Colon (tissue), 2 donors: ENCODE measurements around the gene EDARADD.
"Not testable (repeated sequence)": the region's sequence is repeated elsewhere in the genome, so short reads cannot be mapped to it uniquely, and the experiment has no call there.

Experiments
- FAIRE-seq: peaks from 2 replicates; lab custom pipeline; 2012; peaks lifted over from hg19 to GRCh38; lab: Jason Lieb, UNC
- donor health status: control.
- donor health status: control.

Gene EDARADD

DNA sequence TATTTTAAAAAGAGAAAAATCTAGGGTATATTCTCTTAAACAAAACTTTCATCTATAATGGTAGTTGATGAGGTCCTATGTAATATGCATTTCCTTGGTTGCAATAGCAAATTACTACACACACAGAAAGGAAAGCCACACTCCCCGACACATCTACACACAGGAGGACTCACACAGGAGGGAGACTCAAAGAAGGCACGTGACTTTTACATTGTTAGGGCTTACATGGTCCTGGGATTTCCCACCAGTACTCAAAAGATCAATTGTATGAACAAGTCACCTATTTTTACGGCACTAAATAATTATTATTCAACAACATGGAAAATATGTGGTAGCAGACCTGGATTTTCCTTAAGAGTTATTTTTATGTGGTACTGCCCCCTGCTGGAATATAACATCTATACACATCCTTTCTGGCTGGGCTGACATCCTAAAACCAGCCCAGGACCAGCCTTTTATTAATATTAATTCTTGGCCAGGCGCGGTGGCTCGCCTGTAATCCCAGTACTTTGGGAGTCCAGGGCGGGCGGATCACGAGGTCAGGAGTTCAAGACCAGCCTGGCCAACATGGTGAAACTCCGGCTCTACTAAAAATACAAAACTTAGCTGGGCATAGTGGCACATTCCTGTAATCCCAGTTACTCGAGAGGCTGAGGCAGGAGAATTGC, 95.8 kb downstream of the EDARADD start:
- FAIRE-seq = no peak

DNA sequence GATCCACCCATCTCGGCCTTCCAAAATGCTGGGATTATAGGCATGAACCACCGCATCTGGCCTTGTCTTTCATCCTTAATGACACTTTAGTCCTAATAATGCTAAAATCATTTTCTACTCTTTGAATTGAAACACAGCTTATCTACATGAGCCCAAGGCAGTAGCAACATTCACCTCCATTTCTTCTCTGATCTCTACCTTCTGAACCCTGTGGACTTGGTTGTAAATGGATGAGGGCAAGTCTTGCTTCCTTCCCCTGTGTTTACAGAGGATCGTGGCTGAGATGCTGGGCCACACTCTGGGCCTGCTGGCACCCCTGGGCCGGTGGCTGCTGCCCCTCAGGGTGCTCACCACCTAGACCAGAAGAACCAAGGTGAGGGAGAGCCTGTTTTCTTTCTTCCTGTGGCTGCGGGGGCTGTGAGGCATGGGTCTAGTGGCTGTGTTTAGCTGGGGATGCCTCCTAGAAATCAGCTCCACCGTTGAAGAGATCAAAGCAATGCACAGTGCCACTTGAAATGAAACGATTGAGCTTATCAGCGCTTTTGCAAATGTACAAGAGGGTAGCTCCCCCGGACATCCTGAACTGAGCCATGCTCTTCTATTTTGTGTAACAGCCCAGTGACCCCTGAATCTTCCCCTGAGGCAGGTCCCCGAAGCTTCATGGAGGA, 97.5 kb downstream of the EDARADD start:
- no peak for FAIRE-seq

DNA sequence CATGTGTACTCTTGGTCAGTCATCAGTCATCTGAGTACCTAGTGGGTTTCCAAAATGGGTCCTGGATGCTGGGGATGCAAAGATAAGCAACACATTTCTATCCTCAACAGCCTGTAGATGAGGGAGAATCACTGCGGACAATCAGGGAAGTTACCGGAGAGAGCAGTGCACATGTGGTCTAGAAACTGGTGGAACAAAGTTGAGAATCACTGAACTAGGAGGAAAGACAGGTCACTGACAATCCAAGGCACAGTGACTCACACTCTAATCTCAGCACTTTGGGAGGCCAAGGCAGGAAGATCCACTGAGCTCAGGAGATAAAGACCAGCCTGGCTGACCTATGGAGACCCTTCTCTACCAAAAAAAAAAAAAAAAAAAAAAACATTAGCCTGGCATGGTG, 98.3 kb downstream of the EDARADD start:
- FAIRE-seq = no peak

DNA sequence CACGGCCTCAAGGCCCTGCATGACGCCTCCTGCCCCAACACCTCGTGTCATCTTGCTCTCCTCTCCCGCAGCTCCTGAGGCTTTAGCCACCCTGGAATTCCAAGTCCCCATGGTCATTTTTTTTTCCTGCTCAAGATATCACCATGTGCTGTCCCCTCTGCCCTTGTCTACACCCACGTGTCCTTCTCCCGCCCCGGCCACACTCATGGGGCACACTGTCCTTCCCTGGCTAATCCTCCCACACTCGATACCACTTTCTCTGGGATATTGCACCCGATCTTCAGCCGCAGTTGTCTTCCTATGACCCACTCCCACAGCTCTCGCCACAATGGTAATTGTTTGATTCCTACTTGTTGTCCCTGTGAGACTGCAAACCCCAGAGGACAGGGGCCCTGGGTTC, 100.0 kb downstream of the EDARADD start:
- no peak for FAIRE-seq

DNA sequence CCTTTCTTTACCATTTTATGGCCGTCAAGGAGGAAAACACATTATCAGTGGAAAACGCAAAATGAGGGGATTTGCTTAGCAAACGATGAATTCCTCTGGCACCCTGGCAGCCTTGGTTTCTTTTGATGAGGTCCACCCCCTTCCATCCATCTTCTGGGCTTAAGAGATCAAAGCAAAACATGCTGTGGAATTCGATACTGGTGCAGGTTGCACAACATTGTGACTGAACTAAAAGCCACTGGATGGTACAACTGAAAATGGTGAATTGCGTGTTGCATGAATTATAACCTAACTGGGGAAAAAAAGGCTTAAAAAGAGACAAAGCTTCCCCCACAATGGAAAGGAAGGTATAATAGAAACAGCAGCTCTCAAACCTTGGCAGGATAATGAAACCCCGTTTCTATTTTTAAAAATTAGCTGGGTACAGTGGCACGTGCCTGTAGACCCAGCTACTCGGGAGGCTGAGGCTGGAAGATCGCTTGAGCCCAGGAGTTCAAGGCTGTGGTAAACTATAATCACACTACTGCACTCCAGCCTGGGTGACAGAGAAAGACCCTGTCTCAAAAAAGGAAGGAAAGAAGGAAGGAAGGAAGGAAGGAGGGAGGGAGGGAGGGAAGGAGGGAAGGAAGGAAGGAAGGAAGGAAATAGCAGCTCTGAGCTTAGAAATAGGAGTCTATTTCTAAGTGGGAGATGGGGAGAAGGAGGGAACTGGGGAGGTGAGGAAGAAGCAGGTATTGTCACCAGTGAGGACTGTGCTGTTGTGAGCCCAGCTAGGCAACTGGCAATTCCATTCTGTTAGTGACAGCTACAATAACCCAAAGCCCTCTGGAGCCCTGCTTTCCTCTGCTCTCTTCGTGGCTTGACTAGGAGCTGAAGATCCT, 100.7 kb downstream of the EDARADD start:
- no peak for FAIRE-seq

DNA sequence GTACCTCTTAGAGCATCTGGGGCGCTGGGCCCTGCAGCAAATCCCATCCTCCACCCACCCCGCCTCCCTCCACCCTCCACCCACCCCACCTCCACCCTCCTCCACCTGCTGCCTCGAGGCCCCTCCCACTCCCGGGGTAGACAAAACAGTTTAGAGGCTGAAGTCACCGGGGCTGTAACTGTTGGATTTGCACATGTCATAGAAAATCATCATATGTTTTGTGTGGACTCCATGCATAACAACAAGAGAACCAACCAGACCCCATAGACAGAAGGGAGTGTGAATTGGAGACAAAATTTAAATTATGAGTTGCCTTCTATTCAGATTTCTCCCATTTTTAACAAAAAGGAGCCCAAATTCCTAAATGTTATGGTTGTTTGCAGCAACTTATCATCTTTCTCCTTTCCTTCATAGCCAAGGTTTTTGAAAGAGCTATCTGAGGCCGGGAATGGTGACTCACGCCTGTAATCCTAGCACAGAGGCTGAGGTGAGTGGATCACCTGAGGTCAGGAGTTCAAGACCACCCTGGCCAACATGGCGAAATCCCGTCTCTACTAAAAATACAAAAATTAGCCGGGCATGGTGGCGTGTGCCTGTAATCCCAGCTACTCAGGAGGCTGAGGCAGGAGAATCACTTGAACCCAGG, 101.5 kb downstream of the EDARADD start:
- no peak for FAIRE-seq

DNA sequence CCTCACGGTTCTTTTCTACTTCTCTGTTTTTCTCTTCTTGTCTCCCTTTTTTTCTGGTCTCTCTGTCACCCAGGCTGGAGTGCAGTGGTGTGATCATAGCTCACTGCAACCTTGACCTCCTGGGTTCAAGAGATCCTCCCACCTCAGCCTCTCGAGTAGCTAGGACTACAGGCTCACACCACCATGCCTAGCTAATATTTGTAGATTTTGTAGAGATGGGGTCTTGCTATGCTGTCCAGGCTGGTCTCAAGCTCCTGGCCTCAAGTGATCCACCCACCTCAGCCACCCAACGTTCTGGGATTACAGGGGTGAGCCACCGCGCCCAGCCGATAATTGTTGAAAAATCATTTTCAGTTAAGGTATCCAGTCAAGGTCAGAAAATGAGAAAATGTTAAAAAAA, 103.8 kb downstream of the EDARADD start:
- FAIRE-seq = no peak

DNA sequence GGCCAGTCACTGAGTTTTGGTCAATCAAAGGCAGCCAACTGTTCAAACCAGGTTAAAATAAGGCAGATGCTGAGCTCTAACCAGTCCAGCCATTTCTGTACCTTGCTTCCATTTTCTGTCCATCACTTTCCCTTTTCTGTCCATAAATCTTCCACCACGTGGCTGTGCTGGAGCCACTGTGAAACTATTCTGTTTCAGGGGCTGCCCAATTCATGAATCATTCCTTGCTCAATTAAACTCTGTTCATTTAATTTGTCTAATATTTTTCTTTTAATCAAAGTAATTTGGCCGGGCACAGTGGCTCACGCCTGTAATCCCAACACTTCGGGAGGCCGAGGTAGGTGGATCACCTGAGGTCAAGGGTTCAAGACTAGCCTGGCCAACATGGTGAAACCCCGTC, 107.0 kb downstream of the EDARADD start:
- FAIRE-seq = no peak

DNA sequence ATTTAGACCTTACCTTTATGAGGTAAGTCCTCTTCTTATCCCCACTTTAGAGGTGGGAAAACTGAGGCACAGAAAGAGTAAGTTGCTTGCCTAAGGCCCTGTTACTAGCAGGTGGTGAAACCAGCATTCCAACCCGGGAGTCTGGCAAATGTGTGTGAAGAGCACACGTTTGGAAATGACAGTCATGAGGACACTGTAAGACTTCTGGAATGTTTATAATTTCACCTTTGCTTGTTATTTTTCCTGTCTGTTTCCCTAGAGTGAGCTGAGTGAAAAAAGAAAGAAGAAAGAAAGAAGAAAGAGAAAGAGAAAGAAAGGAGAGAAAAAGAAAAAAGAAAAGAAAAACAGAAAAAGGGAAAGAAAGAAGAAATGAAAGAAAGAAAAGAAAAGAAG, 108.5 kb downstream of the EDARADD start:
- no peak for FAIRE-seq

DNA sequence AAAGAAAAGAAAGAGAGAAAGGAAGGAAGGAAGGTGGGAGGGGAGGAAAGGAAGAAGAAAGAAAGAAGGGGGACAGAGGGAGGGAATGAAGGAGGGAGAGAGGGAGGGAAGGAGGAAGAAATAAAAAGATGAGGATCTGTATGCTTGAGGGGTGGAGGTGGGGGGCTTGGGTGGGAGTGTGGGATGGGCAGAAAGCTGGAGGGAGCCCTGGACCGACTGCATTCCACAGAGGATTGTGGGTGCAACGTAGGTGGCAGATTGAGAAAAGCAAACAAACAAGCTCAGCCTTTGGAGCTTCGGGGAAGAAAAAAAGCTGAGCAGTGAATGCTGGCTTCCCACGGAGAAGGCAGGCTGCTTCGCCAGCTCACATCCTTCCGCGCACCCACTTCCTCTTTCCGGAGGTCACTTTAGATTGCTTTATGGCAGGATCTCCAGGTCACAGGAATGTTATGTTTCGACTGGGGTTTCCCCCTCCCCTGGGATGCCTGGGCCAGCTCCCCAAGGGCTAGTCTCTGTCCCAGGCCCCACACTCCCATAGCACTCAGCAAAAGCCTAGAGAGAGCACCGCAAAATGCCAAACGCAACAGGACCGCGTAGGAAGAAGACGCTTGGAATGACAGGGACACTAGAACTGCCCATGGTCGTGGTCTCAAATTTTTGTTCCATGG, 109.0 kb downstream of the EDARADD start:
- no peak for FAIRE-seq

DNA sequence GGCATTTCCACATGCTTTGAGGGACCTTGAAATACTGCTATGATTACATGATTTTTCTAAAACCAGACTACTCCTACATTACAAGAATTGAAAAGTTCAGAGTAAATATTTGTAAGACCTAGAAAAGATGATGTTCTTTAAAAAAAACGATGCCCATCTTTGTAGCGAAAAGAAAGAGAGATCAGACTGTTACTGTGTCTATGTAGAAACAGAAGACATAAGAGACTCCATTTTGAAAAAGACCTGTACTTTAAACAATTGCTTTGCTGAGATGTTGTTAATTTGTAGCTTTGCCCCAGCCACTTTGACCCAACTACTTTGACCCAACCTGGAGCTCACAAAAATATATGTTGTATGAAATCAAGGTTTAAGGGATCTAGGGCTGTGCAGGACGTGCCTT, 110.3 kb downstream of the EDARADD start:
- FAIRE-seq = not testable (repeated sequence)

DNA sequence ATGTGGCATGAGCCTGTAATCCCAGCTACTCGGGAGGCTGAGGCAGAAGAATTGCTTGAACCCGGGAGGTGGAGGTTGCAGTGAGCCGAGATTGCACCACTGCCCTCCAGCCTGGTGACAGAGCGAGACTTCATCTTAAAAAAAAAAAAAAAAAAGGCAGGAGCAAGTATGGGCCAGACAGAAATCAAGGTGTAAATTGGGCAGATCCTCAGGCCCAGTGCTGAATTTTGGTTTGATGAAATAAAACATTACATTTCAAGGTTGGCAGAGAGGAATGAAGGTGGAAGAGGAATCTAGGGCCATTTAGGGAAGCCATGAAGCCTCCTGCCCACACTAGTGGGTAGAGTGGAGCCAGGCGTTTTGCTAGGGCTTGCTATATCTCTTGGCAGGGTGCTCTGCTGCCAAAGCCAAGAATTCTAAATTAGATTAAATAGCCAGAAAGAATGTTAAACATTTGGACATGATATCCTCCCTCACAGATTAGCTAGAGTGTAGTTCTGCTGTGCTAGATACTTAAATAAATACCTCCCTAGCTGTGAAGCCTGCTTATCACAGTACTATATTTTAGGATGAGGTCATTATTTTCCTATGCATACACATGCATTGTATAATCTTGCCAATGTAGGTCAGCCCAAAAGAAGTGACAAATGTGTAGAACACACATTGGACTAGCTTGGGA, 113.1 kb downstream of the EDARADD start:
- no peak for FAIRE-seq

DNA sequence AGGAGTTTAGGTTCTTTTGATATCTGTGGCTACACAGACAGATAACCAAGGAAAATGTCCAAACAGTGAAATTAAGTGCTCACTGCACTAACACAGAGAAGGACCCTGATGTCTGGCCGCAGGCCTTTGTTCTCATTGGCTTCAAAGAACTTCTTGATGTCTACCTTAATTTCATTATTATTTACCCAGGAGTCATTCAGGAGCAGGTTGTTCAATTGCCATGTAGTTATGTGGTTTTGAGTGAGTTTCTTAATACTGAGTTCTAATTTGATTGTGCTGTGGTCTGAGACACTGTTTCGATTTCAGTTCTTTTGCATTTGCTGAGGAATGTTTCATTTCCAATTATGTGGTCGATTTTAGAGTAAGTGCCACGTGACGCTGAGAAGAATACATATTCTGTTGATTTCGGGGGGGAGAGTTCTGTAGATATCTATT, 114.5 kb downstream of the EDARADD start:
- FAIRE-seq = no peak

DNA sequence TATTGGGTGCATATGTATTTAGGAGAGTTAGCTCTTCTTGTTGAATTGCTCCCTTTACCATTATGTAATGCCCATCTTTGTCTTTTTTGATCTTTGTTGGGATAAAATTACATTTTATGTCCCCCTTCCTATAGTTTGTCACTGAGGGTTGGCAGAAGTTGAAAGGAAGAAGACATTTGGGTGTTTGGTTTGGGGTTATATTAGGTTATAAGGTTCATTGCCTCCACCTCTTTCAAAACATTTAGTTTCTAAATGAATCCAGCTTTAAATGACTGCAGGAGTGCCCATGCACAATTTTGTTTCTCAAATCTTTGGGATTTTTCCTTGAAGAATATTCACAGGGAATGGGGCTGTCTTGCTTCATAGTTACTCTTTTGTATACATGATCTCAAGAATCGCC, 115.1 kb downstream of the EDARADD start:
- FAIRE-seq = no peak

DNA sequence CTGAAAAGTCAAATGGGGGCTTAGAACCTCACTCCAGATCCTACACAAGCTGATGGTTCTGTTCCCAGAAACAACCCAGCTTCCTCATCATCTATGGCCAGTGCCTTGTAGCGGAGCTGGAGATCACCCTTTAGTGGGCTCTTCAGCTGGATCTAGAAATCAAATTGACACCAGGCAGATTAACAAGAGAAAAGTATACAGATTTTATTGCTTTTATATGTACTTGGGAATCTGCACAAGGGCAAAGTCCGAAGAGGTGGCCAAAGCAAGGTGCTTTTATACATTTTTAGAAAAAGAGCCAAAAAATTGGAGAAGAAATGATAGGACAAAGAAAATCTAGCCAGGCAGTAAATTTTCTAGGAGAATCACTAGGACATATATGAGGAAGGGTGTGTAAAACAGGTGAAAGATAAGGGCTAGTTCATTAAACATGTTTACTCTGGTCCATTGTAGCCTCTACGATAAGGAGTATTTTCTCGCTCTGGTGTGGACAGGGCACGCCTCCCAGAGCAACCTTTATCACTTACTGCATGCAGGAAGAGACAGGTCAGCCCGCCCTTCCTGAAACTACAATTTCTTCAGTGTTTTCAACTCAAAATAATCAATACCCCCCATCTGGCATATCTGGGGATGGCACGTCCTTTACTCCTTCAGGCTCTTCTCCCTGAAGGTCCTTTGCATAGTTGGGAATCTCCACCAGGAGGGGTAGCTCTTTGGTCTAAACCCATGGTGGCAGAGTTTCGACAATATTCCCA, 115.7 kb downstream of the EDARADD start:
- FAIRE-seq = no peak

DNA sequence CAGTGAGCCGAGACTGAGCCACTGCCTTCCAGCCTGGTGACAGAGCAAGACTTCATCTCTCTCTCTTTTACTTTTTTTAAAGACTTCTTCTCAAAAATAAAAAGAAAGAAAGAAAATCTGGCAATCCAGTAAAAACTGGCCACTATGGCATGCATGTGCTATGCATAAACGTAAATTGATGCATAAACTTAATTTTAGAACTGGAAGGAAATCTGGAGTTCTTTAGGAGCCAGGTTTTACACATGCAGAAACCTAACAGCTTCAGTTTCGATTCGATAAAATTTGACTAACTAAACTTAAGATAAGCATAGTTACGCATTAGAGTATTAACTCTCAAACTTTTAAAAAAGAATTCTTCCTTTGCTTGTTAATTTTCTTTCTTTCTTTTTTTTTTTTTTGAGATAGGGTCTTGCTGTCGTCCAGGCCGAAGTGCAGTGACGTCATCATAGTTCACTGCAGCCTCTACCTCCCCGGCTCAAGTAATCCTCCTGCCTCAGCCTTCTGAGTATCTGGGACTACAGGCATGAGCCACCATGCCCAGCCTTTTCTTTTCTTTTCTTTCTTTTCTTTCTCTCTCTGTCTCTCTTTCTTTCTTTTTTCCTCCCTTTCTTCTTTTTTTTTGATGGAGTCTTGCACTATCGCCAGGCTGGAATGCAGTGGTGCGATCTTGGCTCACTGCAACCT, 117.8 kb downstream of the EDARADD start:
- no peak for FAIRE-seq

DNA sequence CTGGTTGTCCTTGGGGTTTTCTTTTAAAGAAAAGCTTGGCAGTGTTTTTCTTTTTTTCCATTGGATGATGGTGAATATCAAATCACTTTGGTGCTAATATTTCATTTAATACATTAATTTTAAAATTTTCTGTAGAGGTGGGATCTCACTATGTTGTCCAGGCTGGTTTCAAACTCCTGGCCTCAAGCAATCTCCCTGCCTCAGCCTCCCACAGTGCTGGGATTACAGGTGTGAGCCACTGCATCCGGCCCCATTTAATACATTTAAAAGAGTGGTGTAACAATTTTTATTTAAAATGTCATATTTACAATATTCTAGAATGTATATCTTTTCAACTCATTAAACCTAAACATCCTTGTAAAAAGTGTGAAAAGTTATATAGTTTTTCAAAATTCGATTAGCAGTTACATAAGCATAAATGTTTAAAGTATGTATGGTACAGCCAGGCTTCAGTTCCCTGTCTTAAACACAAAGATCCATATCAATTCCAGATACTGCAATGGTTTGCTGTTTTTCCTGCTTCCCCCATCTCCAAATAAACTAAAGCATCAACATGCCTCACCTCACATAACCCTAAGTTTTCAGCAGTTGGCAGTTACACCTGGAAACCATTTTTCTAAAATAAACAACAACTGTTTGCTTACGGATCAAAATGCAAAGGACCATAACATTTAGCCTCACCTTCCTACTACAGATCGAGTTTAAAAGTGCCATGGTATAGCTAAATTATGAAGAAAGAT, 120.8 kb downstream of the EDARADD start:
- no peak for FAIRE-seq

DNA sequence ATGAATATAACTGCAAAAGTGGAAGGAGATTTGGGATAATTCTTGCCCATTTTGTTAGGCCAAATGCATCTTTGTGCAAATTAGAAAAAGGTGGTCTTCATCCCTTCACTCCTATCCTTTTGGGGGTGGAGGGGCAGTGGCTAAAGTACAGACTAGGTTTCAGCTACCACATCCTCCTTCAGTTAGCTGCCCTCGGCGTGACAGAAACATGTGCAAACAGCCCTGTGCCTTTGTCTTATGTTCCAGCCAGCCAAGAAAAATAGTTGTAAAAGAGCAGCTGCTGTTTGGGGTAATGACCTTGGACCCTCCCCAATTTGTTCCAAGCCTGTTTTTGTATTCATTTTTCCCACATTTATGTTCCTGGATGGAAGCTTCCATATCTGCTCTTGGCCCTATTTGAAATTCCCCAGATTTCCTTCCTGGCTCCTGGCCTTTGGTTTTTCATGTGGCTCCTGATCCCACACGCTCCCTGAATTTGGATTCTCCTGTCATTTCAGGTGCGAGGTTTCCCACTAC, 121.4 kb downstream of the EDARADD start:
- no peak for FAIRE-seq
